HCT116 (cell line): ENCODE results near the gene ALDH7A1. TPM values are rescaled to one million over a fixed set of nuclear protein-coding genes. Genes with fewer than 3 reads are reported as not detected.

Source experiments
- ATAC-seq: fragments of 200-7000 bp; cut with Tn5 transposase; 2 replicates; pipeline ENCODE4 v1.9.1; 2020; ENCODE audit warnings: mild to moderate bottlenecking, moderate library complexity
- BruUV-seq: library from RNA; stranded (reverse); fragments of 400-500 nt; replicated peaks from 2 replicates; lab custom pipeline; 2021; lab: Mats Ljungman, UMichigan
- CTCF ChIA-PET: fragments of 300-600 bp; sonication (Branson Sonifier 250); formaldehyde crosslinking; loops from one replicate; lab custom pipeline; 2021; ENCODE audit warnings: antibody characterized with exemption; lab: Charles Lee
- POLR2A ChIA-PET: fragments of 300-600, 350-600 bp; sonication (Branson Sonifier 250); formaldehyde crosslinking; loops from one replicate; lab custom pipeline; 2021; ENCODE audit warnings: antibody characterized with exemption; lab: Charles Lee
- RAD21 ChIA-PET, 2 experiments: fragments of 300-600 bp; sonication (Branson Sonifier 250); formaldehyde crosslinking; loops; one replicate each; lab custom pipeline; 2023; ENCODE audit warnings: low total read pairs in 2 of 2; ENCODE audit not compliant: uncharacterized antibody in 2 of 2, unreplicated experiment in 2 of 2, low non-redundant PET in 1 of 2; lab: Charles Lee
- DNase-seq: peaks from one replicate; pipeline ENCODE4 v3.0.0-alpha.2; 2010; ENCODE audit warnings: low read depth, low spot score
- H2AFZ ChIP-seq: fragments of 200-600 bp; shearing (Covaris generic), sonication (generic); 2 replicates; pipeline ENCODE4 v1.6.1; 2017; ENCODE audit warnings: low read depth, mixed run types, mixed read lengths, antibody characterized with exemption, low read length; ENCODE audit not compliant: poor library complexity, severe bottlenecking
- H3K27ac ChIP-seq: 2 replicates; pipeline ENCODE4 v1.5.1; 2012; ENCODE audit warnings: low read depth, low read length
- H3K27me3 ChIP-seq: fragments of 200-600 bp; sonication (generic); 2 replicates; pipeline ENCODE4 v1.6.1; 2016; ENCODE audit warnings: mixed run types, low read length, mixed read lengths; ENCODE audit not compliant: insufficient read depth
- H3K36me3 ChIP-seq, 2 experiments: fragments of 200-500 bp in 1 of 2; fragments of 200-600 bp in 1 of 2; sonication (Bioruptor generic) in 1 of 2; sonication (generic) in 1 of 2; 2 replicates each; pipeline versions ENCODE4 v1.5.1 to v1.6.1; 2014 to 2016; ENCODE audit warnings: low read length in 2 of 2, inconsistent platforms in 1 of 2, mixed read lengths in 1 of 2, mixed run types in 1 of 2; ENCODE audit not compliant: insufficient read depth in 2 of 2, control insufficient read depth in 1 of 2
- H3K4me1 ChIP-seq, 2 experiments: fragments of 200-600 bp in 1 of 2; sonication (generic) in 1 of 2; 2 replicates each; pipeline versions ENCODE4 v1.5.1 to v1.6.1; 2012 to 2017; ENCODE audit warnings: low read length in 2 of 2, inconsistent platforms in 1 of 2, mild to moderate bottlenecking in 1 of 2, mixed read lengths in 1 of 2, mixed run types in 1 of 2, moderate library complexity in 1 of 2; ENCODE audit not compliant: insufficient read depth in 2 of 2, control insufficient read depth in 1 of 2
- H3K4me2 ChIP-seq: fragments of 200-600 bp; sonication (generic); 2 replicates; pipeline ENCODE4 v1.6.1; 2017; ENCODE audit warnings: mixed run types, low read length, mixed read lengths
- H3K4me3 ChIP-seq, 2 experiments: fragments of 200-600 bp in 1 of 2; sonication (generic) in 1 of 2; replicated peaks in 1 of 2; 2 replicates each; pipeline ENCODE4 v1.5.1; 2011 to 2016; ENCODE audit warnings: low read length in 2 of 2, control low read depth in 1 of 2, low read depth in 1 of 2, mild to moderate bottlenecking in 1 of 2, mixed read lengths in 1 of 2, mixed run types in 1 of 2
- H3K79me2 ChIP-seq: fragments of 200-600 bp; sonication (generic); 2 replicates; pipeline ENCODE4 v1.6.1; 2017; ENCODE audit warnings: mild to moderate bottlenecking, mixed run types, low read length, moderate library complexity, mixed read lengths; ENCODE audit not compliant: insufficient read depth
- H3K9ac ChIP-seq: fragments of 200-600 bp; sonication (generic); 2 replicates; pipeline ENCODE4 v1.6.1; 2016; ENCODE audit warnings: low read length, mixed read lengths
- H3K9me2 ChIP-seq: fragments of 200-600 bp; sonication (generic), shearing (Covaris generic); 2 replicates; pipeline ENCODE4 v1.6.1; 2017; ENCODE audit warnings: mixed run types, mild to moderate bottlenecking, moderate library complexity; ENCODE audit not compliant: insufficient read depth
- H3K9me3 ChIP-seq, 2 experiments: fragments of 200-500 bp in 1 of 2; fragments of 200-600 bp in 1 of 2; sonication (Bioruptor generic) in 1 of 2; sonication (generic) in 1 of 2; 2 replicates each; pipeline ENCODE4 v1.6.1; 2014 to 2017; ENCODE audit warnings: low read length in 2 of 2, mixed read lengths in 2 of 2, inconsistent platforms in 1 of 2, low read depth in 1 of 2, mild to moderate bottlenecking in 1 of 2, mixed run types in 1 of 2, moderate library complexity in 1 of 2; ENCODE audit not compliant: control insufficient read depth in 1 of 2, insufficient read depth in 1 of 2
- H4K20me1 ChIP-seq: fragments of 200-600 bp; sonication (generic), shearing (Covaris generic); 2 replicates; pipeline ENCODE4 v1.6.1; 2017; ENCODE audit warnings: mixed run types, mild to moderate bottlenecking, moderate library complexity; ENCODE audit not compliant: insufficient read depth
- CBX3 ChIP-seq: IDR thresholded peaks from 2 replicates; pipeline ENCODE4 v1.6.1; 2012; ENCODE audit warnings: low read depth
- CEBPB ChIP-seq: IDR thresholded peaks from 2 replicates; pipeline ENCODE4 v1.6.1; 2012; ENCODE audit warnings: low read depth
- CTCF ChIP-seq, 3 experiments: fragments of 200-600 bp in 1 of 3; sonication (generic) in 1 of 3; IDR thresholded peaks in 2 of 3; conservative IDR thresholded peaks in 1 of 3; 2 replicates each; pipeline ENCODE4 v1.5.1; 2012 to 2017; ENCODE audit warnings: low read depth in 2 of 3, low read length in 2 of 3, antibody characterized with exemption in 1 of 3, borderline replicate concordance in 1 of 3, control low read depth in 1 of 3, mild to moderate bottlenecking in 1 of 3, mixed read lengths in 1 of 3, mixed run types in 1 of 3, moderate library complexity in 1 of 3; ENCODE audit not compliant: insufficient read depth in 1 of 3
- EGR1 ChIP-seq: IDR thresholded peaks from 2 replicates; pipeline ENCODE4 v1.6.1; 2012; ENCODE audit warnings: low read depth
- ELF1 ChIP-seq: IDR thresholded peaks from 2 replicates; pipeline ENCODE4 v1.6.1; 2012; ENCODE audit warnings: low read depth, borderline replicate concordance
- EZH2 ChIP-seq: fragments of 200-600 bp; sonication (generic); IDR thresholded peaks from 2 replicates; pipeline ENCODE4 v1.6.1; 2017; ENCODE audit warnings: antibody characterized with exemption, mixed run types
- EZH2phosphoT487 ChIP-seq: fragments of 200-600 bp; IDR thresholded peaks from 2 replicates; pipeline ENCODE4 v1.6.1; 2018; ENCODE audit warnings: antibody characterized with exemption, borderline replicate concordance
- FOSL1 ChIP-seq: IDR thresholded peaks from 2 replicates; pipeline ENCODE4 v1.6.1; 2012; ENCODE audit warnings: low read depth
- JUND ChIP-seq: IDR thresholded peaks from 2 replicates; pipeline ENCODE4 v1.6.1; 2012
- MAX ChIP-seq: IDR thresholded peaks from 2 replicates; pipeline ENCODE4 v1.6.1; 2012
- POLR2A ChIP-seq: IDR thresholded peaks from 2 replicates; pipeline ENCODE4 v1.7.0; 2011; ENCODE audit warnings: borderline replicate concordance; ENCODE audit not compliant: insufficient read depth, insufficient read length; ENCODE audit errors: extremely low read depth
- RAD21 ChIP-seq: IDR thresholded peaks from 2 replicates; pipeline ENCODE4 v1.6.1; 2012; ENCODE audit warnings: low read depth, mild to moderate bottlenecking
- SIN3A ChIP-seq: IDR thresholded peaks from 2 replicates; pipeline ENCODE4 v1.6.1; 2012; ENCODE audit warnings: low read depth
- SP1 ChIP-seq: IDR thresholded peaks from 2 replicates; pipeline ENCODE4 v1.6.1; 2012; ENCODE audit warnings: low read depth
- SRF ChIP-seq: IDR thresholded peaks from 2 replicates; pipeline ENCODE4 v1.6.1; 2012; ENCODE audit warnings: low read depth
- TCF7L2 ChIP-seq: IDR thresholded peaks from 2 replicates; pipeline ENCODE4 v1.7.0; 2011; ENCODE audit warnings: borderline replicate concordance, inconsistent platforms; ENCODE audit not compliant: insufficient read depth, insufficient read length; ENCODE audit errors: extremely low read depth
- YY1 ChIP-seq: IDR thresholded peaks from 2 replicates; pipeline ENCODE4 v1.6.1; 2011; ENCODE audit warnings: low read length, low read depth, moderate library complexity, mild to moderate bottlenecking; ENCODE audit not compliant: insufficient replicate concordance; ENCODE audit errors: extremely low read depth
- ZNF274 ChIP-seq: fragments of 200-500 bp; sonication (Bioruptor generic); IDR thresholded peaks from 2 replicates; pipeline ENCODE4 v1.6.1; 2014; ENCODE audit warnings: mild to moderate bottlenecking, low read depth, low read length, inconsistent platforms
- intact Hi-C: fragments of 100-400 bp; cut with micrococcal nuclease; formaldehyde crosslinking; loops from 2 replicates; pipeline ENCODE4 v1.10.0; 2022
- total RNA-seq: library from RNA; stranded (reverse); gene quantifications from one replicate; pipeline ENCODE4 v1.2.1, GENCODE V29; 2021; ENCODE audit not compliant: unreplicated experiment

Gene ALDH7A1
- total RNA-seq, 1 experiment from 2014 or later = 93.2 TPM

DNA sequence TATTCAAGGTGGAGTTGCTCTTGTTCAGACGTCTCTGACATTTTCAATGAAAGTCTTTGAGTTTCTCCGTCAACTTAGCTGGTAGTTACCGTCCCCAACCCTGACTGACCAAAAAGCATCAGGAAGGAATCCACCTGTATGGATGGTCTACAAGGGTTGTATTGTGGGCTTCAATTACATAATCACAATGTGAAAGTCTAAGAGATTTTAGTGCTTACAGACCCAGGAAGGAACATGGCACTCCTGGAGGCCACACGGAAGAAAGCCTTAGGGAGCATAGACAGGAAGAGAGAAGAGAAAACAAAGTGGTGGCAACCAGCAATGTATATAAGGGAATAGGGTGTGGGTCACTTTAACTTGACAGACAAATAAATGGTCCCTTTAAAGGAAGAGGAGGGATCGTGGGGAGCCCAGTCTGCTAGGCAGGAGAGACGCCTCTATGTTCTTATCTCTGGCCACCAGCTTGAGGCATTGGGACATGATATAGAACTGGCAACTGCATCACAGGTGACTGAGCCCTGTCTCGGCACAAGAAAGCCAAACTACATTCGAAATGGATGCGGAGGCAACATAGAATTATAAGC lies 80.4 kb downstream of the ALDH7A1 start:
- Histone ChIP-seq H3K27ac (no peak overlapping the region), H3K36me3 (no peaks in the 10 kb centered on the region), H3K27me3 (no peaks in the 10 kb centered on the region), H3K4me2 (no peak overlapping the region), H3K9me2 (no peaks in the 10 kb centered on the region), H3K9me3 (no peaks in the 10 kb centered on the region), H3K4me1 (no peaks in the 10 kb centered on the region), H3K4me3 (no peak overlapping the region), H2AFZ (no peak overlapping the region), H3K9ac (no peak overlapping the region), H3K79me2 (no peaks in the 10 kb centered on the region), H4K20me1 (no peaks in the 10 kb centered on the region)
- DNase-seq = no peak
- no TSS peak for BruUV-seq
- TF ChIP-seq POLR2A (no peak), SRF (no peak), MAX (no peak), RAD21 (no peak), CEBPB (no peak), ZNF274 (no peak), CBX3 (no peak), EGR1 (no peak), ELF1 (no peak), JUND (no peak), FOSL1 (no peak), CTCF (IDR thresholded peaks at IDR 0.05 in 2 of 3, conservative IDR thresholded peaks at IDR 0.05 in 1 of 3; ENCODE audit: borderline replicate concordance in 1 of 3, insufficient read depth in 1 of 3, low read depth in 2 of 3, low read length in 2 of 3) (no peak), YY1 (no peak), SP1 (no peak), SIN3A (no peak), EZH2 (no peak), EZH2phosphoT487 (no peak), TCF7L2 (no peak)
- POLR2A ChIA-PET = no interaction called here
- ATAC-seq = no peak
- CTCF ChIA-PET = no interaction called here
- intact Hi-C loops = no loop called here
- RAD21 ChIA-PET = no interaction called here
